ENCODE results near the gene SLC35F3. TPM values are rescaled to one million over a fixed set of nuclear protein-coding genes. Genes with fewer than 3 reads are reported as not detected.

SLC35F3 gene
- total RNA-seq, 4 donors from 2014 or later: 0.82 TPM; not detected in 3

DNA sequence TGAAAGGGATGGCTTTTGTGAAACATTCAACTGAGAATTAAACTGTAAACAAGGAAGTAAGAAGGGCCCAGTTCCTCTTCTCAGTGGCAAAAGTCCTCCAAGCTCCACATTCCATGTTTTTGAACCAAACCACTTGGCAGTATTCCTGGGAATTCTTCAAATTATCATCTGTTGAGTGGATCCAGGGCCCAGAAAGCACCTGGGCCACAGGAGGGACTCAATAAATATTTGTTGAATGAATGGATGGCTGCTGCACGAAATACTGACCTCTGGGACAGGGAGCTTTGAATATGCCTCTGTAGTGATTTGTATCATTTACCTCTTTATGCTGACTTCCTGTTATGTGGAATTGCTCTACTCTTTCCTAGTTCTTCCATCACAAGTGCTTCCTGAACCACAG, 4.7 kb downstream of the SLC35F3 start:
- H3K4me1 ChIP-seq: no peaks in the 10 kb centered on the region
- H3K27ac ChIP-seq: no peak overlapping the region
- H3K9me3 ChIP-seq: no peaks in the 10 kb centered on the region
- DNase-seq (no peak), ATAC-seq (no peak)
- TF ChIP-seq POLR2A (IDR thresholded peaks at IDR 0.05) (no peak), CTCF (IDR thresholded peaks at IDR 0.05 in 4 of 5, conservative IDR thresholded peaks at IDR 0.05 in 1 of 5) (no peak)
- H3K4me3 ChIP-seq: no peak overlapping the region
- peaks cover 14 to 20% (median 15%) of the 10 kb centered on the region in 3 donors for H3K27me3 ChIP-seq
- H3K36me3 ChIP-seq: no peaks in the 10 kb centered on the region
- in situ Hi-C loops (cut with MboI; ENCODE audit: low sequenced_read_pairs in 4 of 4) (no loop called here), intact Hi-C loops (cut with DNase I; ENCODE audit: low total_unique reads) (no loop called here)

- H3K4me3 ChIP-seq: no peak overlapping the region
- DNase-seq (no peak), ATAC-seq (no peak)
- H3K27ac ChIP-seq: no peak overlapping the region
- intact Hi-C loops (cut with DNase I; ENCODE audit: low total_unique reads) (no loop called here), in situ Hi-C loops (cut with MboI; ENCODE audit: low sequenced_read_pairs in 4 of 4) (no loop called here)
- no peaks in the 10 kb centered on the region for H3K9me3 ChIP-seq
- no peaks in the 10 kb centered on the region for H3K27me3 ChIP-seq
- no peaks in the 10 kb centered on the region for H3K36me3 ChIP-seq
- TF ChIP-seq CTCF (IDR thresholded peaks at IDR 0.05 in 4 of 5, conservative IDR thresholded peaks at IDR 0.05 in 1 of 5): no peak
- no peak for TF ChIP-seq POLR2A (IDR thresholded peaks at IDR 0.05)
- no peaks in the 10 kb centered on the region for H3K4me1 ChIP-seq
Observed at GRCh38 chr1:233912447-233912846, 8.0 kb downstream of the SLC35F3 start.

DNA sequence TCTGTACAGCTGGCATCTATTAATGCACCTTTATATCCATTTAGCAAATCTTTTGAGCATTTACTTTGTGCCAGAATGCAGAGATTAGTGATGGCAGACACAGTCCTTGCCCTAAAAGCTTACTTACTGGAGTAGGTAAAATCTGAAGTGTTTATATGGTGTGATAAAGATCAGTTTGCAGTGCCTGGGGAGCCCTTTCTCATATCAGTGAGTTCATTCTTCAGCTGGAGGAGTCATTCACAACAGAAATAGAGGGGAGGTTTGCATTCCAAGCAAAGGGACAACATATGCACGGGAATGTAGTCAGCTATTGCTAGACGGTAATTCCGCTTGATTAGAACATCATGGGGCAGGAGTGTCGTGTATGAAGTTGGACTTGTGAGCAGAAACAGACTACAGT, 8.4 kb downstream of the SLC35F3 start:
- H3K4me3 ChIP-seq: no peak overlapping the region
- H3K27ac ChIP-seq: no peak overlapping the region
- no peaks in the 10 kb centered on the region for H3K36me3 ChIP-seq
- ATAC-seq (no peak), DNase-seq (no peak)
- no peaks in the 10 kb centered on the region for H3K4me1 ChIP-seq
- no peaks in the 10 kb centered on the region for H3K9me3 ChIP-seq
- intact Hi-C loops (cut with DNase I; ENCODE audit: low total_unique reads) (no loop called here), in situ Hi-C loops (cut with MboI; ENCODE audit: low sequenced_read_pairs in 4 of 4) (no loop called here)
- TF ChIP-seq POLR2A (IDR thresholded peaks at IDR 0.05): no peak
- no peak for TF ChIP-seq CTCF (IDR thresholded peaks at IDR 0.05 in 4 of 5, conservative IDR thresholded peaks at IDR 0.05 in 1 of 5)
- H3K27me3 ChIP-seq: no peaks in the 10 kb centered on the region

DNA sequence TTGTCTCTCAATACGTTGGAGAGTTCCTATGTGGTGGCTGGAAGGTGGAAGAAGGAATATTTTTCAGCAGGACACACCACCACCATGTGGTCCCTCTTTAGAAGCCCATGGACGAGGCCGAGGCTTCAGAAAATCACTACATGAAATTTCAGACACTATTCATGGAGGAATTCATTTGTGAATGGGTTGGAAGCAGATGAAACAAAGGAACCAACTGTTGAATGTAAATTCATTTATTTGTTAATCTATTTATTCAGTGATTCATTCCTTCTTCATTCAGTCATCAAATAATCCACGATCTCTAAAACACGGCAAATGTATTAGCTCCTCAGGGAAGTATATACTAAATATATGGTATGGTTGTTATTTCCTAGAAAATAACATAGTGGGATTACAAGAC, 12.2 kb downstream of the SLC35F3 start:
- TF ChIP-seq CTCF (IDR thresholded peaks at IDR 0.05 in 4 of 5, conservative IDR thresholded peaks at IDR 0.05 in 1 of 5): no peak
- TF ChIP-seq POLR2A (IDR thresholded peaks at IDR 0.05): no peak
- H3K27ac ChIP-seq: no peak overlapping the region
- H3K27me3 ChIP-seq: no peaks in the 10 kb centered on the region
- in situ Hi-C loops (cut with MboI; ENCODE audit: low sequenced_read_pairs in 4 of 4) (no loop called here), intact Hi-C loops (cut with DNase I; ENCODE audit: low total_unique reads) (no loop called here)
- ATAC-seq (no peak), DNase-seq (no peak)
- H3K9me3 ChIP-seq: no peaks in the 10 kb centered on the region
- H3K36me3 ChIP-seq: no peaks in the 10 kb centered on the region
- no peaks in the 10 kb centered on the region for H3K4me1 ChIP-seq
- no peak overlapping the region for H3K4me3 ChIP-seq

- intact Hi-C loops (cut with DNase I; ENCODE audit: low total_unique reads) (no loop called here), in situ Hi-C loops (cut with MboI; ENCODE audit: low sequenced_read_pairs in 4 of 4) (no loop called here)
- Histone ChIP-seq H3K36me3 (no peaks in the 10 kb centered on the region), H3K27me3 (no peaks in the 10 kb centered on the region), H3K4me1 (no peaks in the 10 kb centered on the region), H3K4me3 (no peak overlapping the region), H3K27ac (no peak overlapping the region), H3K9me3 (no peaks in the 10 kb centered on the region)
- ATAC-seq: no peak
- TF ChIP-seq CTCF (IDR thresholded peaks at IDR 0.05 in 4 of 5, conservative IDR thresholded peaks at IDR 0.05 in 1 of 5): no peak
- TF ChIP-seq POLR2A (IDR thresholded peaks at IDR 0.05): no peak
- no peak for DNase-seq
Observed at GRCh38 chr1:233919786-233920185, 15.3 kb downstream of the SLC35F3 start.
